Sigmoid colon (tissue), 7 donors: ENCODE results near the gene CPE. TPM values are rescaled to one million over a fixed set of nuclear protein-coding genes. Genes with fewer than 3 reads are reported as not detected.
"Not testable (repeated sequence)": the region's sequence is repeated elsewhere in the genome, so short reads cannot be mapped to it uniquely, and the experiment has no call there.

Source experiments
- DNase-seq: peaks from one replicate; pipeline ENCODE4 v3.0.0-alpha.2; 2019
- H3K27ac ChIP-seq, 4 donors: fragments of 200-600 bp; sonication (generic); one replicate each; pipeline ENCODE4 v1.5.1; 2016 to 2019; ENCODE audit warnings: mild to moderate bottlenecking in 1 of 4
- H3K27me3 ChIP-seq, 3 donors: fragments of 200-600 bp; sonication (generic); one replicate each; pipeline ENCODE4 v1.5.1; 2019; ENCODE audit warnings: mild to moderate bottlenecking in 1 of 3
- H3K36me3 ChIP-seq, 4 donors: fragments of 200-600 bp; sonication (generic); one replicate each; pipeline ENCODE4 v1.5.1; 2016 to 2019
- H3K4me1 ChIP-seq, 4 donors: fragments of 200-600 bp; sonication (generic); one replicate each; pipeline ENCODE4 v1.5.1; 2017 to 2019
- H3K4me3 ChIP-seq, 4 donors: fragments of 200-600 bp; sonication (generic); one replicate each; pipeline ENCODE4 v1.5.1; 2017 to 2019; ENCODE audit warnings: mild to moderate bottlenecking in 2 of 4, moderate library complexity in 1 of 4
- H3K9me3 ChIP-seq, 4 donors: fragments of 200-600 bp in 3 of 4; sonication (generic) in 3 of 4; one replicate each; pipeline versions ENCODE4 v1.5.1 to v1.6.1; 2013 to 2019
- EP300 ChIP-seq, 4 donors: sonication (generic); formaldehyde crosslinking; IDR thresholded peaks; one replicate each; pipeline ENCODE4 v1.6.1; 2017; ENCODE audit warnings: antibody characterized with exemption in 4 of 4
- POLR2A ChIP-seq, 2 donors: fragments of 450-650 bp; IDR thresholded peaks; one replicate each; pipeline ENCODE4 v1.6.1; 2016; ENCODE audit warnings: antibody characterized with exemption in 2 of 2, mild to moderate bottlenecking in 2 of 2, moderate library complexity in 2 of 2
- POLR2AphosphoS5 ChIP-seq, 4 donors: sonication (generic); formaldehyde crosslinking; IDR thresholded peaks; one replicate each; pipeline ENCODE4 v1.6.1; 2017; ENCODE audit warnings: antibody characterized with exemption in 4 of 4
- WGBS, 2 donors: extraction: QIAGEN DNeasy Blood & Tissue Kit; methylation state at CpG; one replicate each; pipeline ENCODE4 v1.1.7; 2013; 5-methylcytosine and 5-hydroxymethylcytosine counted together
- intact Hi-C: fragments of 100-400 bp; cut with DNase I; formaldehyde crosslinking; loops from one replicate; pipeline ENCODE4 v1.15.1; 2023
- polyA plus RNA-seq, 3 donors: library from polyadenylated mRNA; stranded (reverse); fragments of 200-250 nt; gene quantifications; one replicate each; pipeline ENCODE4 v1.2.3, GENCODE V29; 2013
- total RNA-seq, 4 donors: library from RNA; depleted of rRNA; stranded (reverse); fragments of >200 nt; gene quantifications; one replicate each; pipeline ENCODE4 v1.1.0, GENCODE V29; 2016
- TF ChIP-seq, protein P1 (sequence below), 4 experiments: fragments of 450-650 bp in 3 of 4; fragments of 200-600 bp in 1 of 4; IDR thresholded peaks; one replicate each; pipeline ENCODE4 v1.5.1; 2016 to 2019; ENCODE audit warnings: antibody characterized with exemption in 4 of 4, mild to moderate bottlenecking in 3 of 4, moderate library complexity in 2 of 4
- donor health status: healthy with polysubstance abuse.
- donor health status: Bipolar disorder and iron deficiency.
- donor health status: healthy.

The CPE gene
- total and polyA plus RNA-seq, 7 donors: 5.4 to 64.5 (median 31.8) TPM

DNA sequence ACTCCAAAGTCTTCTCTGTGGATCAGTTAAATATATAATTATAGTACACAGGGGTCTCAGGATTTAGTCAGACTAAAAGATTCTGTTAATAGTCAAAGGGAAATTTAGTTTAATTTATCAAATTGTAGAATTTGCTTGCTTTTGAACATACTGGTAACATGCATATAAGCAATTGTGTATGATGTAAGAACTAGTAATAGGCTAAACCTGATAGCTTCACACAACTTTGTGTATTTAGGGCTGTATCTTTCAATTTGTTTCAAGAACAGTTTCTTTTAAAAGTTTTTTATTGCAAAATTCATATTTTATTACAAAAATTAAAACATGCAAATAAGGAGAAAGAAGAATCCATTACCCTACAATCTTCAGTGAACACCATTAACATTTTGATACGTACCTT is 99.5 kb downstream of the CPE start:
- Histone ChIP-seq H3K4me1 (no peaks in the 10 kb centered on the region), H3K27me3 (no peaks in the 10 kb centered on the region), H3K36me3 (no peaks in the 10 kb centered on the region), H3K27ac (no peak overlapping the region), H3K4me3 (no peak overlapping the region), H3K9me3 (no peaks in the 10 kb centered on the region)
- TF ChIP-seq EP300 (IDR thresholded peaks at IDR 0.05): no peak
- TF ChIP-seq POLR2AphosphoS5 (IDR thresholded peaks at IDR 0.05): no peak
- TF ChIP-seq, protein P1, sequence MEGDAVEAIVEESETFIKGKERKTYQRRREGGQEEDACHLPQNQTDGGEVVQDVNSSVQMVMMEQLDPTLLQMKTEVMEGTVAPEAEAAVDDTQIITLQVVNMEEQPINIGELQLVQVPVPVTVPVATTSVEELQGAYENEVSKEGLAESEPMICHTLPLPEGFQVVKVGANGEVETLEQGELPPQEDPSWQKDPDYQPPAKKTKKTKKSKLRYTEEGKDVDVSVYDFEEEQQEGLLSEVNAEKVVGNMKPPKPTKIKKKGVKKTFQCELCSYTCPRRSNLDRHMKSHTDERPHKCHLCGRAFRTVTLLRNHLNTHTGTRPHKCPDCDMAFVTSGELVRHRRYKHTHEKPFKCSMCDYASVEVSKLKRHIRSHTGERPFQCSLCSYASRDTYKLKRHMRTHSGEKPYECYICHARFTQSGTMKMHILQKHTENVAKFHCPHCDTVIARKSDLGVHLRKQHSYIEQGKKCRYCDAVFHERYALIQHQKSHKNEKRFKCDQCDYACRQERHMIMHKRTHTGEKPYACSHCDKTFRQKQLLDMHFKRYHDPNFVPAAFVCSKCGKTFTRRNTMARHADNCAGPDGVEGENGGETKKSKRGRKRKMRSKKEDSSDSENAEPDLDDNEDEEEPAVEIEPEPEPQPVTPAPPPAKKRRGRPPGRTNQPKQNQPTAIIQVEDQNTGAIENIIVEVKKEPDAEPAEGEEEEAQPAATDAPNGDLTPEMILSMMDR (IDR thresholded peaks at IDR 0.05): no peak
- TF ChIP-seq POLR2A (IDR thresholded peaks at IDR 0.05): no peak
- 92 to 93% methylated on average over 1 of the region's 1 CpG for WGBS, 2 donors
- intact Hi-C loops: no loop called here
- no peak for DNase-seq

DNA sequence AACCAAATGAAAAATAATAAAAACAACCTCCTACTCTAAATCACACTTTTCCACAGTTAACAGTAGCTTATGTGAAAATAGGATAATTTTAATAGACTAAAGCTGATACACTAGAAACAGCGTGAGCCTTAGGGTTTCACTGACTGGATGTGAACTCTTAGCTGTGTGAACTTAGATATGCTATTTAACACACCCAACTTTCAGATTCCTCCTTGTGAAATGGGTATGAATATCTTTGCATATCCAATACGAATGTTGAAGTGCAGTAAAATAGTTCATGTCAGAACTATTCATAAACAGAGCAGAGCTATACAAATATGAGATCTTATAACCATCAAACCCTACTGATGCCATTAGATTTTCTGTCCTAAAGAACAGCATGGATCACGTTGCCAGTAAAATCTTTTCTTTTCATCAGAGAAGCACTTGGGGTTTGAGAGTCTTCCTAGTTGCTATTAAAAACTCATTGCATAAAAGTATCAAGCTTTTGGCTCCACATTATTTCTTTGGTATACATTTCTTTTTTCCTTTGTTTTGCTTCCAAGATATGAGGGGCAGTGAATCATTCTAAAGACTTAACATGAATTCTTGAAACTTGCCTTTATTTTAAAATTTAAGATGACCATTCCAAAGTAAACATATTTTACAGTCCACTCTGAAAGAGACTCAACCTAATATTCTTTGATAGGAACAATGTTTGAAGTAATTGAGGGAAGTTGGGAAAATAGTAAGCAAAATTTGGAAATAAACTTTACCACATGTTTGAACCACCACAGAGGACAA is 102.4 kb downstream of the CPE start:
- H3K27ac ChIP-seq: no peak overlapping the region

DNA sequence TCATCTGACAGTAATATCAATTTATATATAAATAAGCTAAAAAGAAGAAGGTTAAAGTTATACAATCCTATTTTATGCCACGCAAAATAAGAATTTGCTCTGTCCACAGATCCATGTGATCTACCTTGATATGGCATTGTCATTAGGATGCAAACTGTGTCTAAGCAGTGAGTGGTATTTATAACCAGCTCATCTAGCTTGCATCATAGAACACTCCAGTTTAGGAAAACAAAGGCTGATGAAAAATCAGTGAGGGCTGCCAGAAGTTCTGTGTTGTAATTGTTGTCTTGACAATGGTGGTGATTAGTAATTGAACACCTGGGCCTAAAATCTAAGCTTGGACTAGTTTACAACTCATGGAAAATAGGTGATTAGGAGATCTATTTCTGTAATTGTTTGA is 111.0 kb downstream of the CPE start:
- WGBS, 2 donors: 92 to 96% methylated on average over 1 of the region's 1 CpG
- TF ChIP-seq POLR2A (IDR thresholded peaks at IDR 0.05) (no peak), EP300 (IDR thresholded peaks at IDR 0.05) (no peak), POLR2AphosphoS5 (IDR thresholded peaks at IDR 0.05) (no peak)
- TF ChIP-seq, protein P1 (IDR thresholded peaks at IDR 0.05): no peak
- Histone ChIP-seq H3K27me3 (no peaks in the 10 kb centered on the region), H3K9me3 (no peaks in the 10 kb centered on the region), H3K4me3 (no peak overlapping the region), H3K36me3 (no peaks in the 10 kb centered on the region), H3K4me1 (peaks cover 0 to 3% (median 0%) of the 10 kb centered on the region in 4 donors), H3K27ac (no peak overlapping the region)
- DNase-seq: no peak
- intact Hi-C loops: loop anchor here (10.0 kb wide), 1 partner anchor 385 kb away; the partner anchor contains the start of gene TLL1

More for the DNA sequence above, 102.4 kb downstream of the CPE start:
- no peaks in the 10 kb centered on the region for H3K9me3 ChIP-seq
- intact Hi-C loops: no loop called here
- no peaks in the 10 kb centered on the region for H3K27me3 ChIP-seq
- no peaks in the 10 kb centered on the region for H3K36me3 ChIP-seq
- TF ChIP-seq EP300 (IDR thresholded peaks at IDR 0.05) (no peak), POLR2A (IDR thresholded peaks at IDR 0.05) (no peak), POLR2AphosphoS5 (IDR thresholded peaks at IDR 0.05) (no peak)
- TF ChIP-seq, protein P1 (IDR thresholded peaks at IDR 0.05): no peak
- no peak for DNase-seq
- no peak overlapping the region for H3K4me3 ChIP-seq
- no peaks in the 10 kb centered on the region for H3K4me1 ChIP-seq
- WGBS, 2 donors: 82 to 86% methylated on average over 3 of the region's 3 CpGs

DNA sequence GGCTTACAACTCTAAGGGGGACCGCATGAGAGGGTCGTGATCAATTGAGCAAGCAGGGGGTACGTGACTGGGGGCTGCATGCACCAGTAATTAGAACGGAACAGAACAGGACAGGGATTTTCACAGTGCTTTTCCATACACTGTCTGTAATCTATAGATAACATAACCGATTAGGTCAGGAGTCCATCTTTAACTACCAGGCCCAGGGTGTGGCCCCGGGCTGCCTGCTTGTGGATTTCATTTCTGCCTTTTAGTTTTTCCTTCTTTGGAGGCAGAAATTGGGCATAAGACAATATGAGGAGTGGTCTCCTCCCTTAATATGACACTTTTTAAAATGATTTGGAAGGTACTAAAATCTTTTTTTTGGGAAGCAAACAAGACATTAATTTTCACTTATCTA is 113.8 kb downstream of the CPE start:
- not testable (repeated sequence) for DNase-seq, H3K9me3 ChIP-seq, H3K27ac ChIP-seq, H3K36me3 ChIP-seq, H3K4me1 ChIP-seq, H3K4me3 ChIP-seq, H3K27me3 ChIP-seq
- 34 to 79% methylated on average over 6 of the region's 6 CpGs for WGBS, 2 donors
- intact Hi-C loops: loop anchor here (2.0 to 10.0 kb wide), 3 partner anchors 44 to 598 kb away; partner anchors contain the start of gene TLL1

DNA sequence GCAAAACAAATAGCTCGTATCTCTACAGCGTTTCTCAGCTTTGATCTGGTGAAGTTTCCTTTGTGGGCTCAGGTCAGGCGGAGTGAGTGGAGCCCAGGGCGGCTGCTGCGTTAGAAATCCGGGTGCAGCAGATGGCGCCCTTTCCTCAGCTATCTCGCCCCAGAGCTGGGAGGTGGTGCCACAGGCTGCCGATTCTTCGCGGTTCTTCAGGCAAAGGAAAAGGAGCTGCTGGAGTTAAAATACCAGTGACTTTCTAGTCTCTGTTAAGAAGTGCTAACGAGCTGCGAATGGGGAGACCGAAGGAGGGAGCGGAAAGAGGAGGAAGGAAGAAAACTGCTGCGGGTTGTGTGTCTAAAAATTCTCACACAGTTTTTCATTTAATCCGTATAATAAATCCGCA is 114.6 kb downstream of the CPE start:
- no peaks in the 10 kb centered on the region for H3K27me3 ChIP-seq
- no peaks in the 10 kb centered on the region for H3K36me3 ChIP-seq
- H3K4me1 ChIP-seq: peaks cover 0 to 3% (median 0%) of the 10 kb centered on the region in 4 donors
- 5 to 7% methylated on average over 18 of the region's 18 CpGs for WGBS, 2 donors
- peak overlapping the region in 1 of 4 donors; percentile 29 for H3K4me3 ChIP-seq
- peak; percentile 85 for DNase-seq
- no peaks in the 10 kb centered on the region for H3K9me3 ChIP-seq
- intact Hi-C loops: loop anchor here (2.0 to 10.0 kb wide), 3 partner anchors 43 to 597 kb away; partner anchors contain the start of gene TLL1
- no peak overlapping the region for H3K27ac ChIP-seq
- TF ChIP-seq POLR2A (IDR thresholded peaks at IDR 0.05): no peak
- TF ChIP-seq, protein P1 (IDR thresholded peaks at IDR 0.05): peak; percentile 19 to 74 (median 46)
- TF ChIP-seq POLR2AphosphoS5 (IDR thresholded peaks at IDR 0.05): no peak
- TF ChIP-seq EP300 (IDR thresholded peaks at IDR 0.05): no peak
